ENCODE data around the gene BRME1.

- TF ChIP-seq CTCF (IDR thresholded peaks at IDR 0.05; ENCODE audit: poor library complexity) (no peak), EZH2 (IDR thresholded peaks at IDR 0.05; ENCODE audit: borderline replicate concordance) (no peak), EZH2phosphoT487 (IDR thresholded peaks at IDR 0.05; ENCODE audit: low read depth, severe bottlenecking, unreplicated experiment) (no peak)
Observed at GRCh38 chr19:13848340-13848677, 57.6 kb downstream of the BRME1 start.
